GM18873 (cell line): ENCODE measurements around the gene LRP4.

ENCODE experiments used
- ATAC-seq: cut with Tn5 transposase; IDR thresholded peaks from one replicate; pipeline ENCODE4 v1.9.1; 2021; ENCODE audit warnings: mild to moderate bottlenecking, moderate library complexity, moderate number of reproducible peaks; ENCODE audit not compliant: unreplicated experiment, low FRiP score

LRP4 gene

GRCh38 chr11:46918788-46919513 lies 601 bp upstream of the LRP4 start:
- no peak for ATAC-seq

- no peak for ATAC-seq
Observed at GRCh38 chr11:46917762-46918082, 628 bp downstream of the LRP4 start.

GRCh38 chr11:46917109-46917761 lies 1.1 kb downstream of the LRP4 start:
- ATAC-seq = no peak

- no peak for ATAC-seq
Observed at GRCh38 chr11:46916286-46917108, 1.9 kb downstream of the LRP4 start.

- ATAC-seq = no peak
Observed at GRCh38 chr11:46914910-46915309, 3.4 kb downstream of the LRP4 start.

GRCh38 chr11:46914363-46914762 lies 4.0 kb downstream of the LRP4 start:
- no peak for ATAC-seq

GRCh38 chr11:46913484-46913883 lies 4.9 kb downstream of the LRP4 start:
- no peak for ATAC-seq

GRCh38 chr11:46912526-46913150 lies 5.7 kb downstream of the LRP4 start:
- no peak for ATAC-seq

GRCh38 chr11:46907606-46908005 lies 10.7 kb downstream of the LRP4 start:
- ATAC-seq = no peak

GRCh38 chr11:46906609-46907041 lies 11.7 kb downstream of the LRP4 start:
- ATAC-seq = no peak

- ATAC-seq = no peak
Observed at GRCh38 chr11:46905806-46906205, 12.5 kb downstream of the LRP4 start.

- no peak for ATAC-seq
Observed at GRCh38 chr11:46903846-46904245, 14.5 kb downstream of the LRP4 start.

GRCh38 chr11:46902694-46903093 lies 15.7 kb downstream of the LRP4 start:
- ATAC-seq = no peak

GRCh38 chr11:46901156-46901555 lies 17.2 kb downstream of the LRP4 start:
- no peak for ATAC-seq

- no peak for ATAC-seq
Observed at GRCh38 chr11:46900091-46900746, 18.1 kb downstream of the LRP4 start.

GRCh38 chr11:46899501-46900025 lies 18.8 kb downstream of the LRP4 start:
- no peak for ATAC-seq

GRCh38 chr11:46898396-46899095 lies 19.8 kb downstream of the LRP4 start:
- ATAC-seq = no peak

GRCh38 chr11:46896719-46897406 lies 21.5 kb downstream of the LRP4 start:
- ATAC-seq = no peak

- no peak for ATAC-seq
Observed at GRCh38 chr11:46895821-46896220, 22.5 kb downstream of the LRP4 start.
